IMR-90 (cell line): Measurements from ENCODE around the gene RUBCN. TPM values are rescaled to one million over a fixed set of nuclear protein-coding genes. Genes with fewer than 3 reads are reported as not detected.
A peak's percentile ranks its signal among the peaks of the same experiment; 100 is the strongest.
"Not testable (repeated sequence)": the region's sequence is repeated elsewhere in the genome, so short reads cannot be mapped to it uniquely, and the experiment has no call there.

Experiments
- ATAC-seq: fragments of 200-7000 bp; cut with Tn5 transposase; 2 replicates; pipeline ENCODE4 v1.9.1; 2020; ENCODE audit warnings: low read depth, mild to moderate bottlenecking, moderate library complexity
- BruUV-seq: library from RNA; stranded (reverse); fragments of 400-500 nt; replicated peaks from 2 replicates; lab custom pipeline; 2021; lab: Mats Ljungman, UMichigan
- CTCF ChIA-PET: fragments of 300-600 bp; formaldehyde crosslinking; extraction: SDS; loops from one replicate; lab custom pipeline; 2021; ENCODE audit warnings: antibody characterized with exemption; lab: Yijun Ruan, JAX
- POLR2A ChIA-PET: fragments of 300-600 bp; sonication (Branson Sonifier 250); formaldehyde crosslinking; loops from one replicate; lab custom pipeline; 2022; ENCODE audit warnings: antibody characterized with exemption; ENCODE audit not compliant: unreplicated experiment; lab: Charles Lee
- DNase-seq: peaks from one replicate; pipeline ENCODE4 v3.0.0; 2013
- H2AFZ ChIP-seq: replicated peaks from 2 replicates; pipeline ENCODE3; 2013; ENCODE audit warnings: low read length, mild to moderate bottlenecking; ENCODE audit not compliant: poor library complexity
- H2AK5ac ChIP-seq: 2 replicates; pipeline ENCODE4 v1.6.1; 2013; ENCODE audit warnings: low read depth, low read length, inconsistent platforms
- H2AK9ac ChIP-seq: replicated peaks from 2 replicates; pipeline ENCODE3; 2013; ENCODE audit warnings: mild to moderate bottlenecking, low read depth, low read length, moderate library complexity; ENCODE audit not compliant: poor library complexity
- H2BK120ac ChIP-seq: 2 replicates; pipeline ENCODE4 v1.6.1; 2013; ENCODE audit warnings: low read depth, low read length, inconsistent platforms
- H2BK15ac ChIP-seq: 3 replicates; pipeline ENCODE4 v1.6.1; 2013; ENCODE audit warnings: low read depth, low read length, inconsistent platforms
- H2BK20ac ChIP-seq: 2 replicates; pipeline ENCODE4 v1.6.1; 2013; ENCODE audit warnings: low read depth, mild to moderate bottlenecking, inconsistent platforms, low read length, moderate library complexity
- H2BK5ac ChIP-seq: 2 replicates; pipeline ENCODE4 v1.6.1; 2013; ENCODE audit warnings: mild to moderate bottlenecking, low read depth, low read length, inconsistent platforms; ENCODE audit not compliant: poor library complexity, severe bottlenecking
- H3K14ac ChIP-seq: replicated peaks from 2 replicates; pipeline ENCODE4 v1.6.1; 2013; ENCODE audit warnings: low read depth, low read length, inconsistent platforms
- H3K18ac ChIP-seq: 2 replicates; pipeline ENCODE4 v1.6.1; 2013; ENCODE audit warnings: low read depth, low read length, control low read depth
- H3K23ac ChIP-seq: 2 replicates; pipeline ENCODE4 v1.6.1; 2013; ENCODE audit warnings: low read depth, low read length, inconsistent platforms
- H3K27ac ChIP-seq: 2 replicates; pipeline ENCODE4 v1.5.1; 2013; ENCODE audit warnings: mild to moderate bottlenecking, control low read depth, low read length; ENCODE audit not compliant: insufficient read depth
- H3K27me3 ChIP-seq: 2 replicates; pipeline ENCODE4 v1.6.1; 2013; ENCODE audit warnings: low read length; ENCODE audit not compliant: control insufficient read depth, insufficient read depth
- H3K36me3 ChIP-seq: 2 replicates; pipeline ENCODE4 v1.6.1; 2013; ENCODE audit warnings: low read length, mixed read lengths; ENCODE audit not compliant: control insufficient read depth, insufficient read depth
- H3K4ac ChIP-seq: 2 replicates; pipeline ENCODE4 v1.6.1; 2013; ENCODE audit warnings: low read depth, low read length, inconsistent platforms
- H3K4me1 ChIP-seq: 2 replicates; pipeline ENCODE4 v1.6.1; 2013; ENCODE audit warnings: low read length, mixed read lengths; ENCODE audit not compliant: control insufficient read depth, insufficient read depth
- H3K4me2 ChIP-seq: 2 replicates; pipeline ENCODE4 v1.6.1; 2013; ENCODE audit warnings: low read depth, mild to moderate bottlenecking, control low read depth, low read length, moderate library complexity
- H3K4me3 ChIP-seq: 2 replicates; pipeline ENCODE4 v1.5.1; 2013; ENCODE audit warnings: low read depth, mild to moderate bottlenecking, control low read depth, low read length, moderate library complexity; ENCODE audit not compliant: insufficient read depth
- H3K56ac ChIP-seq: 2 replicates; pipeline ENCODE4 v1.6.1; 2013; ENCODE audit warnings: low read length, inconsistent platforms; ENCODE audit not compliant: insufficient read depth; ENCODE audit errors: extremely low read depth
- H3K79me1 ChIP-seq, 2 experiments: 2 replicates each; pipeline ENCODE4 v1.6.1; 2013; ENCODE audit warnings: low read length in 2 of 2, inconsistent platforms in 1 of 2, low read depth in 1 of 2
- H3K9ac ChIP-seq: 2 replicates; pipeline ENCODE4 v1.6.1; 2013; ENCODE audit warnings: low read depth, low read length, control low read depth
- H3K9me1 ChIP-seq: 2 replicates; pipeline ENCODE4 v1.6.1; 2013; ENCODE audit warnings: low read length, inconsistent platforms; ENCODE audit not compliant: insufficient read depth
- H3K9me3 ChIP-seq: 2 replicates; pipeline ENCODE4 v1.6.1; 2013; ENCODE audit warnings: low read length; ENCODE audit not compliant: control insufficient read depth, insufficient read depth
- H4K20me1 ChIP-seq: 2 replicates; pipeline ENCODE4 v1.6.1; 2013; ENCODE audit warnings: low read length, inconsistent platforms; ENCODE audit not compliant: insufficient read depth
- H4K5ac ChIP-seq: 2 replicates; pipeline ENCODE4 v1.6.1; 2013; ENCODE audit warnings: mild to moderate bottlenecking, low read depth, low read length, control low read depth
- H4K8ac ChIP-seq, 2 experiments: 2 replicates each; pipeline ENCODE4 v1.6.1; 2013; ENCODE audit warnings: low read depth in 2 of 2, low read length in 2 of 2, control low read depth in 1 of 2, inconsistent platforms in 1 of 2
- H4K91ac ChIP-seq: 2 replicates; pipeline ENCODE4 v1.6.1; 2013; ENCODE audit warnings: low read depth, low read length, inconsistent platforms; ENCODE audit not compliant: insufficient read depth
- CEBPB ChIP-seq: IDR thresholded peaks from 2 replicates; pipeline ENCODE4 v1.6.1; 2012; ENCODE audit warnings: low read depth, low read length, improper control_type of control experiment
- WGBS, 2 experiments: methylation state at CpG; one replicate each; pipeline versions ENCODE4 v1.1.5 to v1.1.7; 2013; ENCODE audit warnings: missing lambda C conversion rate in 2 of 2; ENCODE audit not compliant: insufficient read length in 1 of 2; ENCODE audit errors: extremely low coverage in 2 of 2; 5-methylcytosine and 5-hydroxymethylcytosine counted together
- dilution Hi-C: fragments of 300-500 bp; cut with HindIII; formaldehyde crosslinking; loops from one replicate; pipeline ENCODE4 v1.14.3; 2018; ENCODE audit warnings: low sequenced_read_pairs; ENCODE audit not compliant: unreplicated experiment
- in situ Hi-C: fragments of 300-500 bp; cut with MboI; formaldehyde crosslinking; loops from 3 replicates; pipeline ENCODE4 v1.14.3; 2019; ENCODE audit warnings: low sequenced_read_pairs, inconsistent platforms, mixed read lengths
- intact Hi-C: fragments of 100-400 bp; cut with micrococcal nuclease; formaldehyde crosslinking; loops from 2 replicates; pipeline ENCODE4 v1.10.0; 2022
- polyA plus RNA-seq, 3 experiments: library from polyadenylated mRNA; depleted of rRNA; stranded (reverse); fragments of >200 nt; gene quantifications; 2 replicates each; pipeline ENCODE4 v1.2.3, GENCODE V29; 2012; ENCODE audit warnings: low replicate concordance in 1 of 3
- total RNA-seq: library from RNA; depleted of rRNA; stranded (reverse); fragments of >200 nt; gene quantifications from 2 replicates; pipeline ENCODE4 v1.2.3, GENCODE V29; 2012

RUBCN gene
- total and polyA plus RNA-seq, 2 of the 4 experiments (the other 2 are of a cell fraction) = 10.8 to 12.6 TPM

DNA sequence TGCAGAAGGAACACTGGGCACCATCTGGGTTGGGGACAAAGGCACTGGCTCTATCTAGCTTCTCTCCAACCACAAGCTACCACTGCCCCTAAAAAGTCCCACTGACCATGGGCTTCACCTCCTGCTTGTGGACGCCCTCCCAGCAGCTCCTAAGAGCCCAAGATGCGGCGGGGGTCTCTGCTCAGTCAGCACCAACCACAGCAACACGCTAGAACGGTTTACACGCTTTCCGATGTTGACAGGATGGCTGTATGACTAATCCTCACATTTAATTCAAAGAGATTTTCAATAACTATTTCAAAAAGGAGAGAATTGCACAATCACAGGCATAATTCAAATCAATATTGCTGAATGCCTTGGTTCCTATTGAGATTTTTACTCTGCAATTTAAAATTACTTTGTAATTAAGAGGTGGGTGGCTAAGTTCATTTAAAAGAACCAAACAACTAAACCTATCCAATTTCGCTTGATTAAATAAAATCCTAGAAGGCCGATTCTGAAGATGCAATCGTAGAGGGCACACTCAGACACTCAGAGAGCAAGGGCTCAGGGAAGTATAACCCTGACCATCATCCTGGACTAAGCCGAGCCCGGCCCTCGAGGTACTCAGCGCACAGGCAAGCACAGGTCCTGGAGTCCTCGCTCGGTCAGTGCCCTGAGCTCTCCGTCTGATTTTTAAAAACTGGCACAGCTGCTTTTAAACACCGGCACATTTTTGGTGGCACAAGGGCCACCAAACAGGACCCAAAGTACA lies 110.1 kb downstream of the RUBCN start:
- H4K91ac ChIP-seq, H2BK5ac ChIP-seq, in situ Hi-C loops, H4K20me1 ChIP-seq, CTCF ChIA-PET, H2AFZ ChIP-seq, H3K4me1 ChIP-seq, POLR2A ChIA-PET, H4K5ac ChIP-seq, H2AK5ac ChIP-seq, H3K18ac ChIP-seq, H4K8ac ChIP-seq, H3K9me1 ChIP-seq, BruUV-seq, H3K27me3 ChIP-seq, H3K56ac ChIP-seq, H3K4ac ChIP-seq, H3K36me3 ChIP-seq, H3K79me1 ChIP-seq, dilution Hi-C loops, H3K27ac ChIP-seq, intact Hi-C loops, H3K23ac ChIP-seq, H2BK15ac ChIP-seq, H3K9me3 ChIP-seq, H3K14ac ChIP-seq, H2AK9ac ChIP-seq, H2BK120ac ChIP-seq, DNase-seq, H2BK20ac ChIP-seq: not testable (repeated sequence)
- Histone ChIP-seq H3K9ac (peak overlapping the region; percentile 29), H3K4me2 (peak overlapping the region; percentile 69), H3K4me3 (peak overlapping the region; percentile 53)
- no CpG with 5 or more reads among the region's 18 CpGs for WGBS, 2 experiments
- TF ChIP-seq CEBPB = 0 out of 2 replicates have a peak, but pooled peaks have one; percentile 1
- ATAC-seq = peak; percentile 53

DNA sequence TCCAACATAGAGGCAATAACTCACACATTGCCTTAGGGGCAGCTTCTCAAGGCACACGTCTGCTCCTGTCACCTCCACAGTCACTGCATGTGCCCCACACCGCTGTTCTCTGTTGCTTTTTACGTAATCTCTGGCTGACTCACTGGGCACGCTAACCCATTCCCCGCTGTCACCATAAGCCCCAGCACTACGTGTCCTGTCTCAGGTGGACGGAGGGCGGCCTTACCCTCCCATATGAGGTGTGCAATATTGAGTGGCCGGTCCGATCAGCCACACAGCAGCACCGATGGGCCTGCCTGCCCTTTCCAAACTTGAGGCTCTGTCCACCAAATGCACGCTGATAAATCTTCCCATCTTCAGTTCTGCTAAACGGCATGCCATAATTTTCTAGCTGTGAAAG lies 115.2 kb downstream of the RUBCN start:
- in situ Hi-C loops, H3K4me2 ChIP-seq, H3K18ac ChIP-seq, CTCF ChIA-PET, H3K4me3 ChIP-seq, ATAC-seq, H3K23ac ChIP-seq, intact Hi-C loops, H4K91ac ChIP-seq, BruUV-seq, H2AK9ac ChIP-seq, H2BK5ac ChIP-seq, H2AK5ac ChIP-seq, H4K8ac ChIP-seq, H4K5ac ChIP-seq, H3K9ac ChIP-seq, H3K27me3 ChIP-seq, H2BK20ac ChIP-seq, H2AFZ ChIP-seq, POLR2A ChIA-PET, DNase-seq, H3K4me1 ChIP-seq, H2BK120ac ChIP-seq, H3K27ac ChIP-seq, H3K9me1 ChIP-seq, H2BK15ac ChIP-seq, H3K56ac ChIP-seq, H3K9me3 ChIP-seq, H3K14ac ChIP-seq, dilution Hi-C loops, H3K4ac ChIP-seq: not testable (repeated sequence)
- peaks cover 28% of the 10 kb centered on the region for H3K36me3 ChIP-seq
- WGBS, 2 experiments = no CpG with 5 or more reads among the region's 13 CpGs
- H4K20me1 ChIP-seq = peaks cover 11% of the 10 kb centered on the region
- peaks cover 3 to 11% of the 10 kb centered on the region in 2 experiments; a peak in 3 of 4 replicates for H3K79me1 ChIP-seq
